Measurements from ENCODE around the gene SFTPD.
"Not testable (repeated sequence)": the region's sequence is repeated elsewhere in the genome, so short reads cannot be mapped to it uniquely, and the experiment has no call there.

SFTPD gene

GRCh38 chr10:79948976-79949722 is at the start of gene SFTPD:
Gene SFTPD, minus strand, starts transcription at chr10:79949105. Its CDS starts 2,446 bp downstream, at chr10:79946659.
- DNase-seq, result no peak

- DNase-seq, result no peak
These were observed 47.2 kb upstream of the SFTPD start for GRCh38 chr10:79995979-79996634.

GRCh38 chr10:79994556-79994955 is 45.7 kb upstream of the SFTPD start:
- DNase-seq, result no peak

- not testable (repeated sequence) for DNase-seq
These were observed 39.3 kb upstream of the SFTPD start for GRCh38 chr10:79988199-79988598.

GRCh38 chr10:79986661-79987060 is 37.8 kb upstream of the SFTPD start:
- DNase-seq, result not testable (repeated sequence)

GRCh38 chr10:79985481-79986072 is 36.7 kb upstream of the SFTPD start:
- no peak for DNase-seq

- no peak for DNase-seq
These were observed 35.9 kb upstream of the SFTPD start for GRCh38 chr10:79984851-79985250.

GRCh38 chr10:79983286-79983909 is 34.5 kb upstream of the SFTPD start:
- no peak for DNase-seq

GRCh38 chr10:79982861-79983260 is 34.0 kb upstream of the SFTPD start:
- DNase-seq, result no peak

GRCh38 chr10:79982362-79982800 is 33.5 kb upstream of the SFTPD start:
- no peak for DNase-seq

- no peak for DNase-seq
These were observed 32.8 kb upstream of the SFTPD start for GRCh38 chr10:79981450-79982361.

GRCh38 chr10:79980711-79981110 is 31.8 kb upstream of the SFTPD start:
- DNase-seq, result no peak

GRCh38 chr10:79979976-79980687 is 31.2 kb upstream of the SFTPD start:
- DNase-seq, result no peak

GRCh38 chr10:79979310-79979975 is 30.5 kb upstream of the SFTPD start:
- DNase-seq, result no peak

- no peak for DNase-seq
These were observed 28.1 kb upstream of the SFTPD start for GRCh38 chr10:79976999-79977398.

GRCh38 chr10:79970062-79970461 is 21.2 kb upstream of the SFTPD start:
- no peak for DNase-seq

- no peak for DNase-seq
These were observed 999 bp downstream of the SFTPD start for GRCh38 chr10:79947787-79948424.

- DNase-seq, result no peak
These were observed 1.9 kb downstream of the SFTPD start for GRCh38 chr10:79947083-79947415.

GRCh38 chr10:79946271-79947082 is 2.4 kb downstream of the SFTPD start:
- DNase-seq, result no peak
